Esophagus muscularis mucosa (tissue), 4 donors: ENCODE data around the gene ERN2.

Experiments used
- EP300 ChIP-seq: sonication (generic); formaldehyde crosslinking; IDR thresholded peaks from one replicate; pipeline ENCODE4 v1.6.1; 2017; ENCODE audit warnings: antibody characterized with exemption
- POLR2A ChIP-seq: fragments of 450-650 bp; IDR thresholded peaks from one replicate; pipeline ENCODE4 v1.6.1; 2017; ENCODE audit warnings: antibody characterized with exemption, moderate library complexity, mild to moderate bottlenecking, low read depth
- TF ChIP-seq, protein P1 (sequence below), 3 experiments: fragments of 200-600 bp in 2 of 3; fragments of 450-650 bp in 1 of 3; sonication (generic) in 2 of 3; IDR thresholded peaks; one replicate each; pipeline ENCODE4 v1.5.1; 2017 to 2019; ENCODE audit warnings: antibody characterized with exemption in 3 of 3, mild to moderate bottlenecking in 2 of 3, moderate library complexity in 1 of 3

DNA sequence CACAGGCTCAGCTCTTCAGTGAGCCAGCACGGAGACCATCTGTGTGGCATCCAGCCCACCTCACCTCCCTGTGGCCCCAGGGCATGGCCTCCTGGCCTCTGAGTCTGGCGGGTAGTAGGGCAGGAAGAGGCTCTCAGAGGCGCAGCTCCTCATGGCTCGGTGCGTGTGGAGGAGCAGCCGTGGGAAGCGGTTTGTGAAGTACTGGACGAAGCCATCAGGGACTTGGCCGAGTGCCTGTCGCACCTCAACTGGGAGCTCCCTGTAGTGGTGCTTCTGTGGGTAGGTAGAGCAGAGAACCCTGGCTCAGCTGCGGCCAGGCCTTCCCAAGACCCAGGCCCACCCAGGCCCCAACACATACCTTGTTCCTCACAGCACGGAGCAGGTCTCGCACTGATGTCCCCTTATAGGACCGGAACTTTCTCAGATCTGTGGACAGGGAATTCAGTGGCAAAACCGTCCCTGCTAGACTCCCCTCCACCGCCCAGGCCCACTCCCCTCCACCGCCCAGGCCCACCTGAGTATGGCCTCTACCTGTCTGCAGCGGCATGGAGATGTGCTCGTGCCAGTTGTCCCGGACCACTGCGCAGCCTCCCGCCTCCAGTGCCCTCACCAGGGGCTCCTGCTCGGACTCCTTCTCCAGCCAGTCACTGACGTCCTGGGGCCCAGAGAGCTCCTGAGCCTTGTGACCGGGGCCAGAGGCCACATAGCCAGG is 22.1 kb downstream of the ERN2 start:
- TF ChIP-seq, protein P1, sequence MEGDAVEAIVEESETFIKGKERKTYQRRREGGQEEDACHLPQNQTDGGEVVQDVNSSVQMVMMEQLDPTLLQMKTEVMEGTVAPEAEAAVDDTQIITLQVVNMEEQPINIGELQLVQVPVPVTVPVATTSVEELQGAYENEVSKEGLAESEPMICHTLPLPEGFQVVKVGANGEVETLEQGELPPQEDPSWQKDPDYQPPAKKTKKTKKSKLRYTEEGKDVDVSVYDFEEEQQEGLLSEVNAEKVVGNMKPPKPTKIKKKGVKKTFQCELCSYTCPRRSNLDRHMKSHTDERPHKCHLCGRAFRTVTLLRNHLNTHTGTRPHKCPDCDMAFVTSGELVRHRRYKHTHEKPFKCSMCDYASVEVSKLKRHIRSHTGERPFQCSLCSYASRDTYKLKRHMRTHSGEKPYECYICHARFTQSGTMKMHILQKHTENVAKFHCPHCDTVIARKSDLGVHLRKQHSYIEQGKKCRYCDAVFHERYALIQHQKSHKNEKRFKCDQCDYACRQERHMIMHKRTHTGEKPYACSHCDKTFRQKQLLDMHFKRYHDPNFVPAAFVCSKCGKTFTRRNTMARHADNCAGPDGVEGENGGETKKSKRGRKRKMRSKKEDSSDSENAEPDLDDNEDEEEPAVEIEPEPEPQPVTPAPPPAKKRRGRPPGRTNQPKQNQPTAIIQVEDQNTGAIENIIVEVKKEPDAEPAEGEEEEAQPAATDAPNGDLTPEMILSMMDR (IDR thresholded peaks at IDR 0.05), result no peak
- no peak for TF ChIP-seq POLR2A
- TF ChIP-seq EP300, result no peak
